Keratinocyte (primary cell): Measurements from ENCODE around the gene G2E3. TPM values are rescaled to one million over a fixed set of nuclear protein-coding genes. Genes with fewer than 3 reads are reported as not detected.

Source experiments
- DNase-seq: peaks from one replicate; pipeline ENCODE4 v3.0.0-alpha.2; 2011; ENCODE audit warnings: low read depth, missing footprints, low spot score
- FAIRE-seq: peaks from 2 replicates; lab custom pipeline; 2011; peaks lifted over from hg19 to GRCh38; lab: Jason Lieb, UNC
- H2AFZ ChIP-seq: 2 replicates; pipeline ENCODE4 v1.6.0; 2012; ENCODE audit warnings: low read length, control low read depth, inconsistent platforms; ENCODE audit not compliant: control insufficient read depth
- H3K27ac ChIP-seq: 2 replicates; pipeline ENCODE4 v1.5.1; 2011; ENCODE audit warnings: low read length; ENCODE audit not compliant: control insufficient read depth, insufficient read depth
- H3K27me3 ChIP-seq: 3 replicates; pipeline ENCODE4 v1.6.0; 2011; ENCODE audit warnings: low read length; ENCODE audit not compliant: control insufficient read depth, insufficient read depth; ENCODE audit errors: extremely low read depth
- H3K36me3 ChIP-seq, 2 experiments: 2 replicates in 1 of 2; 3 replicates in 1 of 2; pipeline ENCODE4 v1.5.1; 2011; ENCODE audit warnings: low read length in 2 of 2, mild to moderate bottlenecking in 1 of 2; ENCODE audit not compliant: control insufficient read depth in 2 of 2, insufficient read depth in 2 of 2; ENCODE audit errors: extremely low read depth in 1 of 2
- H3K4me1 ChIP-seq: 3 replicates; pipeline ENCODE4 v1.5.1; 2011; ENCODE audit warnings: low read length; ENCODE audit not compliant: control insufficient read depth, insufficient read depth; ENCODE audit errors: extremely low read depth
- H3K4me2 ChIP-seq: 3 replicates; pipeline ENCODE4 v1.6.0; 2011; ENCODE audit warnings: low read depth, low read length; ENCODE audit not compliant: control insufficient read depth, insufficient read depth; ENCODE audit errors: extremely low read depth
- H3K4me3 ChIP-seq, 3 experiments: fragments of 200-600 bp in 1 of 3; sonication (generic) in 1 of 3; 2 replicates in 2 of 3; 3 replicates in 1 of 3; pipeline ENCODE4 v1.5.1; 2011 to 2016; ENCODE audit warnings: low read length in 3 of 3, mild to moderate bottlenecking in 3 of 3, control low read depth in 2 of 3, inconsistent platforms in 1 of 3, low read depth in 1 of 3, mixed read lengths in 1 of 3, mixed run types in 1 of 3, moderate library complexity in 1 of 3; ENCODE audit not compliant: control insufficient read depth in 2 of 3, insufficient read depth in 2 of 3; ENCODE audit errors: extremely low read depth in 1 of 3
- H3K79me2 ChIP-seq: 2 replicates; pipeline ENCODE4 v1.6.0; 2012; ENCODE audit warnings: low read length; ENCODE audit not compliant: control insufficient read depth, insufficient read depth
- H3K9ac ChIP-seq: 3 replicates; pipeline ENCODE4 v1.6.0; 2011; ENCODE audit warnings: low read length; ENCODE audit not compliant: control insufficient read depth, insufficient read depth; ENCODE audit errors: extremely low read depth
- H3K9me1 ChIP-seq: 3 replicates; pipeline ENCODE4 v1.6.0; 2011; ENCODE audit warnings: low read length; ENCODE audit not compliant: control insufficient read depth, insufficient read depth; ENCODE audit errors: extremely low read depth
- H3K9me3 ChIP-seq: 2 replicates; pipeline ENCODE4 v1.5.1; 2012; ENCODE audit warnings: low read depth, low read length; ENCODE audit not compliant: control insufficient read depth
- H4K20me1 ChIP-seq: 3 replicates; pipeline ENCODE4 v1.6.0; 2011; ENCODE audit warnings: low read length; ENCODE audit not compliant: control insufficient read depth, insufficient read depth; ENCODE audit errors: extremely low read depth
- CTCF ChIP-seq, 3 experiments: IDR thresholded peaks in 1 of 3; conservative IDR thresholded peaks in 1 of 3; optimal IDR thresholded peaks in 1 of 3; 2 replicates in 2 of 3; 3 replicates in 1 of 3; pipeline versions ENCODE3 to v1.5.1; 2011; ENCODE audit warnings: low read length in 3 of 3, mild to moderate bottlenecking in 3 of 3, moderate library complexity in 2 of 3, control low read depth in 1 of 3, inconsistent platforms in 1 of 3; ENCODE audit not compliant: insufficient read depth in 2 of 3; ENCODE audit errors: extremely low read depth in 1 of 3
- EZH2 ChIP-seq: IDR thresholded peaks from one replicate; pipeline ENCODE4 v1.6.1; 2012; ENCODE audit warnings: inconsistent platforms, mild to moderate bottlenecking, low read length, moderate library complexity
- dilution Hi-C: fragments of 300-500 bp; cut with MboI; formaldehyde crosslinking; loops from one replicate; pipeline ENCODE4 v1.7.0; 2020; ENCODE audit warnings: low sequenced_read_pairs; ENCODE audit not compliant: extremely low pct_ligation_motif_present
- polyA plus RNA-seq, 5 experiments: library from polyadenylated mRNA; depleted of rRNA in 3 of 5; stranded (reverse) in 3 of 5; stranded (forward) in 1 of 5; unstranded in 1 of 5; fragments of >200 nt; gene quantifications; 1 replicate in 1 of 5; 2 replicates in 3 of 5; 3 replicates in 1 of 5; pipeline versions ENCODE4 v1.2.1 to v1.2.3, GENCODE V29; 2011 to 2012; ENCODE audit warnings: missing spikeins in 2 of 5, low read depth in 1 of 5, low replicate concordance in 1 of 5

Gene G2E3
- polyA plus RNA-seq, 1 donor (not counting 4 experiments of a cell fraction or from before 2014, with no cell fraction given), result 24.3 TPM

- Histone ChIP-seq H3K27me3 (no peaks in the 10 kb centered on the region), H3K4me1 (no peaks in the 10 kb centered on the region), H3K9ac (no peak overlapping the region), H4K20me1 (no peaks in the 10 kb centered on the region), H3K9me3 (no peaks in the 10 kb centered on the region), H3K9me1 (no peaks in the 10 kb centered on the region), H3K79me2 (no peaks in the 10 kb centered on the region), H3K4me3 (no peak overlapping the region), H3K36me3 (no peaks in the 10 kb centered on the region), H2AFZ (no peak overlapping the region), H3K4me2 (no peak overlapping the region), H3K27ac (no peak overlapping the region)
- DNase-seq (no peak), FAIRE-seq (no peak)
- TF ChIP-seq EZH2 (no peak), CTCF (optimal IDR thresholded peaks at IDR 0.05 in 1 of 3, IDR thresholded peaks at IDR 0.05 in 1 of 3, conservative IDR thresholded peaks at IDR 0.05 in 1 of 3; ENCODE audit: extremely low read depth in 1 of 3, insufficient read depth in 2 of 3, low read length in 3 of 3) (no peak)
- dilution Hi-C loops, result no loop called here
Observed at GRCh38 chr14:30518867-30519560, 39.9 kb upstream of the G2E3 start.

GRCh38 chr14:30519961-30520360 lies 39.0 kb upstream of the G2E3 start:
- no peaks in the 10 kb centered on the region for H4K20me1 ChIP-seq
- H3K9me1 ChIP-seq, result no peaks in the 10 kb centered on the region
- H3K27ac ChIP-seq, result no peak overlapping the region
- DNase-seq (no peak), FAIRE-seq (no peak)
- dilution Hi-C loops, result no loop called here
- H2AFZ ChIP-seq, result no peak overlapping the region
- H3K36me3 ChIP-seq, result no peaks in the 10 kb centered on the region
- H3K79me2 ChIP-seq, result no peaks in the 10 kb centered on the region
- H3K4me3 ChIP-seq, result no peak overlapping the region
- no peaks in the 10 kb centered on the region for H3K9me3 ChIP-seq
- no peak overlapping the region for H3K4me2 ChIP-seq
- H3K27me3 ChIP-seq, result no peaks in the 10 kb centered on the region
- H3K4me1 ChIP-seq, result no peaks in the 10 kb centered on the region
- no peak overlapping the region for H3K9ac ChIP-seq
- TF ChIP-seq EZH2, result no peak
- TF ChIP-seq CTCF (optimal IDR thresholded peaks at IDR 0.05 in 1 of 3, IDR thresholded peaks at IDR 0.05 in 1 of 3, conservative IDR thresholded peaks at IDR 0.05 in 1 of 3; ENCODE audit: extremely low read depth in 1 of 3, insufficient read depth in 2 of 3, low read length in 3 of 3), result no peak
